Ovary (tissue), 3 donors: ENCODE results near the gene KBTBD8.

Experiments used
- CTCF ChIP-seq, 3 donors: fragments of 450-650 bp in 2 of 3; fragments of 200-600 bp in 1 of 3; IDR thresholded peaks; one replicate each; pipeline versions ENCODE4 v1.5.1 to v1.8.0; 2016 to 2022; ENCODE audit warnings: antibody characterized with exemption in 3 of 3, mild to moderate bottlenecking in 1 of 3
- EP300 ChIP-seq: sonication (generic); formaldehyde crosslinking; IDR thresholded peaks from one replicate; pipeline ENCODE4 v1.6.1; 2017; ENCODE audit warnings: antibody characterized with exemption
- POLR2A ChIP-seq: fragments of 450-650 bp; IDR thresholded peaks from one replicate; pipeline ENCODE4 v1.6.1; 2017; ENCODE audit warnings: antibody characterized with exemption, mild to moderate bottlenecking, moderate library complexity
- donor health status: DM: no; HTN: no; CAD: no.

GRCh38 chr3:67006460-67006859 is 8.4 kb downstream of the KBTBD8 start:
- TF ChIP-seq CTCF (IDR thresholded peaks at IDR 0.05) (no peak), POLR2A (no peak), EP300 (no peak)
